GM21423 (cell line): Measurements from ENCODE around the gene CBX1.
"Not testable (repeated sequence)": the region's sequence is repeated elsewhere in the genome, so short reads cannot be mapped to it uniquely, and the experiment has no call there.

Experiments
- ATAC-seq: cut with Tn5 transposase; IDR thresholded peaks from one replicate; pipeline ENCODE4 v1.9.1; 2021; ENCODE audit warnings: mild to moderate bottlenecking, moderate library complexity; ENCODE audit not compliant: unreplicated experiment

CBX1 gene

DNA sequence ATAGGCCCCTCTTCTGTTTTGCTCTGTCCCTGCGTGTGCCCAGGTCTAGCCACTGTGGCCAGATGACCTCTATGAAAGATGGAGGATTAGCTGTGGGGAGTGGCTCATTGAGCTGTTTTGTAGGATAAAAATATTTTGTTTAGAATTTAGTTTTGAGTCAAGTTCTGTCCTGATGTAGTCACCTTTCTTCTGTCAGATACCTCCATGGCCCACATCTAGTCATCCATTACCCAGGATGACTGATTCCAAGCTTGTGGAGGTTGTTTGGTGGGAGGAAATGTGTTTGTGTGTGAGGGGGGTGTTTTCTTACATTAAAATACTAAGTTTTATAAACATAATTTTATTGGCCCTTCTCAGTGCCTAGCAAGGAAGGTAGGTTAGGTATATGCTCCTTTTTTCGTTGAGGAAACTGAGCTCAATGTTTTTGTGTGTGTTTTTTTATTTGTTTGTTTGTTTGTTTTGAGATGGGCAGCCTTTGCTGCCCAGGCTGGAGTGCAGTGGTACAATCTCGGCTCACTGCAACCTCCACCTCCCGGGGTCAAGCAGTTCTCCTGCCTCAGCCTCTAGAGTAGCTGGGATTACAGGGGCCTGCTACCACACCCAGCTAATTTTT lies 22.6 kb upstream of the CBX1 start:
- no peak for ATAC-seq

DNA sequence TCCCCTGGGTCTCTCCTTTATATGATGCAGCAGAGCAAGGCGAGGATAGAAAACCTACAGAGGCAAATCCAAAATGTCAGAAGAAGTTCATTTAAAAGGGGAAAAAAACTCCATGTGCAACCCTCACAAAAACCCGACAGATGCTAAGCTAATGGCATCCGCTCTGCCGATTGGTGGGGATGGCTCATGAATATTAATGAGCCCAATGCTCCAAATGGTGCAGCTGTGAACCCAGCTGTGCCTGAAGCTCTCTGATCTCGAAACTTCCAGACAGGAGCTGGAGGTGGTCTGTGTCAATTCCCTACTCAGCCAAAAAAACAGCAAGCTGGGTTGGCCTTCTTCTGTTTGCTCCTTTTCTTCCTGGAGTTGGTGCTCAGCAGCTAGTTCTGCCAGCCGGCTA lies 21.8 kb upstream of the CBX1 start:
- ATAC-seq, result no peak

DNA sequence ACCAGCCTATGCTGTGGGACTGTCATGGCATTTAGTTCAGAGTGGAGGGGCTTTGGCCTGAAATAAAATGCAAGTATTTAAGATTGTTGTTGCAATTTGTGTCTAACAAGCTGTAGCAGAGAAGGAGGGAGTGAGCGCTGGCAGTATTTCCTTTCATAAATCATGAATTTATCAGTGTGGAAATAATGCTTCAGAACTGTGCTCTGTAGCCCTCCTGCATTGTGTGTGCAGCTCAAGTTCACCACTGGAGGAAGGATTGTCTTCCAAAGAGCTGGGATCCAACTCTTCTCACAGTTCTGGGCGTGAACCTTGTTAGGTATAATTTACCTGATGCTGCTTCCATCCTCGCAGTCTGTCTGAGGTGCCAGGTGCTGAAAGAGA lies 21.4 kb upstream of the CBX1 start:
- ATAC-seq, result no peak

DNA sequence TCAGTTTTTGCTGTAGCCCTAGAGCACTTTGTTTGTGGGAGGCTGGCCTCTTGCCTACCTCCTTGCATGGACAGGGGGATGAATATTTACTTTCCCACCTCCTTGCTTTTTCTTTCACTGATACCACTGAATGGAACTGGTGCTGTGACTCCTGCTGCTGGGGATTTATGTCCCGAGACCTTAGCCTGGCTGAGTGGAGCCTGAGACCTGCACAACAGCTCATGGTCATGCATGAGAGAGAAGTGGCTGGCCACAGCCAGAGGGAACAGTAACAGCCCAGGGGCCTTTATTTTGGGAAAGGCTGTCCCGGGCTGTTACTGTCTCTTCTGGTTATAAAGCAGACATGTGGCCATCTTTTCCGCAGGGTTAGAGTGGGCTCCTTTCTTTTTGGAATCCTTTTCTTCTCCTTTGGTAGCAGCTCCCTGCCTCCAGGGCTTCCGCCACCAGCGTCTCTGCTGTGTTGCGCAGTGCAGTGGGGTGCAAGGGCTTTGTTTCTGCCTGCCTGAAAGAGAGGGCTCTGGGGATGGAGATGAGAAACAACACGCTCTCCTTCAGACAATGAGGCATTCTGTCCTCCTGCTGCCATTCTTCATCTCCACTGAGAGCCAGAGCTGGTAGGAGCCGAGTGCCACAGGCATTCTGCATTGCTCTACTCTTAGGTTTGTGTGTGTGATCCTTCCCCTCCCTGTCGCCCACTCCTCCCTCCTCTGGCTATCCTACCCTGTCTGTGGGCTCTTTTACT lies 20.8 kb upstream of the CBX1 start:
- ATAC-seq, result no peak

DNA sequence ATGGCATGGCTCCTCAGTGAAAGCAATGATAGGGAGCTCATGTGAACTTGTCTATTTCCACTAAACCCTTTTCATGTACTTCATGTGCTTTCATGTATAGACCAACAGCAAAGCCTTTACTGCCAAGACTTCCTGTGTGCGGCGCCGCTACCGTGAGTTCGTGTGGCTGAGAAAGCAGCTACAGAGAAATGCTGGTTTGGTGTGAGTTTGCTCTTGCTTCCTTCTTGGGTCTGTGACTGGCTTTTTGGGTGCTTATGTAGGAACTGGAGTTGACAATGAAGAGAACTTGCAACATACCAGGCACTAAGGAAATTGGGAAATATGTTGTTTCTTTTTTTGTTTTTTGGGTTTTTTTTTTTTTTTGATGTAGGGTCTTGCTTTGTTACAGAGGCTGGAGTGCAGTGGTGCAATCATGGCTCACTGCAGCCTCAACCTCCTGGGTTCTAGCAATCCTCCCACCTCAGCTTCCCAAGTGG lies 12.0 kb upstream of the CBX1 start:
- ATAC-seq, result peak; percentile 36

DNA sequence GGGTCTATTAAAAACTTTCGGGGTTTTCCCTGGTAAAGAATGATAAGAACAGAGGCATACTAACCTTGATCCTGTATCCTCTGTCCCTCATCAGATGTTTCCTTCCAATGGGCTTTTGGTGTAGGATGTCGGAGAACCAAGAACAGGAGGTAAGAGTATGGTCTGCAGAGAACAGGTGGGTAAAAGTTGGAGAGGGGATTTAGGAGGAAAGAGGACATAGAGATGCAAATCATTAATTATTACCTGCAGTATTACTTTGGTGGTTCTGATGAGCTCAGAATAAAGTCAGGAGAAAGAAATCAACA lies 10.6 kb upstream of the CBX1 start:
- ATAC-seq, result no peak

DNA sequence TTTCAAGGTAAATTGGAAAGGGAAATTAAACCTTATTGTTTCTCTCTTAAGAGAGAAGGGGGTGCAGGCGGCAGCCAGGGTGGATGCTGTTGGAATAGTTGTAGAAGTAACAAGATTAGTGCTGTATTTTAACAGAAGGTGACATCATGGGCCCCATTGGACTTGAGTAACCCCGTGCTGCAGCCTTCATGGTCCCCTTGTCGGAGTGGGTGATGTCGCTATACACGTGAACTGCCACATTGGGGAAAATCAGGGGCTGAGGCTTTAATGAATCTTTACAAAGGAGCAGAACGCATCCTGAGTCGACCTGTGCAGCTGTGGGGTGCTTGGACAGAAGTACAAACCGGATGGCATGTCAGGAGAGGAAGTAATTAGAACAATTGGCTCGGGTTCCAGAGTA lies 9.5 kb upstream of the CBX1 start:
- no peak for ATAC-seq

DNA sequence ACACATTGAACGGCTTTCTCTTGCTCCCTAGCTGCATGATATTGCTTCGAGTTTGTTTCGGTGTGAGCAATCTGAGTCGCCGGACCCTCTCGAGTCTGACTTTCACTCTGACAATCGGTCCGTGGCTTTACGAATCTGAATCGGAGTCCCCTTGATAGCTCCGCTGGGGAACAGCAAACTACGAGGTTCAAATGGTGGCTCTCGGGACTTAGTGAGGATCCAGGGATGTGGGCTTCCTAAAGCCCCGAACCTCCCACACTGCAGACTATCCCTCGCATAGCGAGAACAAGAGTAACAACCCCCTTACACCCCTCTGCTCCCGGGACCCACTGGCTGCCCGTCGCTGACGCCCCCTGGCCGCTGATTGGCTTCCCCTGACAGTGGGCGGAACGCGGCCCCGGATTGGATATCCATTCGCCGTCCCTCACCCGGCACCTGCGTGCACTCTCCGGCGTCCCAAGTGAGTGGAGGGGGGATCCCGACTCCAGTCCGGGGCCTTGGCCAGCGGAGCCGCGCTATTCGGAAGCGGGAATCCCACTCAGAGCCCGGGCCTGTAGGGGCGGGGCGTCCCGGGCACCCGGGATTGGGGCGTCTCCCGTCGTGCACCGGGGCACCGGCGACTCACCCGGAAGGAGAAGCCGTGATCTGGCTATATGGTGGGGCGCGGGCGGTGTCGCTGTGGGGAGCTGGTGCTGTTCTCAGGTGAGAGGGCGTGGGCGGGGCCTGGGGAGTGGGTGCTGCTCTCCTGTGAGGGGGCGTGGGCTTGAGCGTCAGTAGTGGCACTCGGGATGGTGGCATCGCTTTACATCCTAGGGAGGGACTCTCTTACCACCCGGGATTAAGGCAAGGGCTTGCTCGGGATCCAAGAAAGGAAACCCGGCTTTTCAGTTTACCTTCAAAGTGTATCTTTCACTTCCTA lies 6.1 kb upstream of the CBX1 start, which contains the start of gene SNX11:
Gene SNX11 (plus strand): TSS at position 630 of the 919 bp plus-strand sequence. CDS start 4,278 bp downstream, outside the sequence.
- peak; percentile 72 for ATAC-seq

DNA sequence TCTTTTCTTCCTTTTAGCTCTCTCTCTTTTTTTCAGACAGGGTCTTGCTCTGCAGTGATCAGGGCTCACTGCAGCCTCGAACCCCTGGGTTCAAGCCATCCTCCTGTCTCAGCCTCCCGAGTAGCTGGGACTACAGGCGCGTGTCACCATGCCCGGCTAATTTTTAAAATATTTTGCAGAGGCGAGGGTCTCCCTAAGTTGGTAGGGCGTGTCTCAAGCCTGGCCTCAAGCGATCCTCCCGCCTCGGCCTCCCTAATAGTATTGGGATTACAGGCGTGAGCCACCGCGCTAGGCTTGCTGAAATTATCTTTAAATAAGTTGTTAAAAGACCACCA lies 5.5 kb upstream of the CBX1 start:
- no peak for ATAC-seq

DNA sequence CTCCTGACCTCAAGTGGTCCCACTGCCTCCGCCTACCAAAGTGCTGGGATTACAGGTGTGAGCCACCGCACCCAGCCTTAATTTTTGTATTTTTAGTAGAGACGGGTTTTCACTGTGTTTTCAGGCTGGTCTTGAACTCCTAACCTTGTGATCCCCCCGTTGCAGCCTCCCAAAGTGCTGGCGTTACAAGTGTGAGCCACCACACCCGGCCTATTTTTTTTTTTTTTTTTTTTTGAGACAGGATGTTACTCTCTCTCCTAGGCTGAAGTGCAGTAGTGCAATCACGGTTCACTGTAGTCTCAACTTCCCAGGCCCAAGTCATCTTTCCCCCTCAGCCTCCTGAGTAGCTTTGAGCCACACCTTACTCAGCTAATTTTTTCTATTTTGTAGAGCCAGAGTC lies 3.2 kb upstream of the CBX1 start:
- ATAC-seq, result no peak

DNA sequence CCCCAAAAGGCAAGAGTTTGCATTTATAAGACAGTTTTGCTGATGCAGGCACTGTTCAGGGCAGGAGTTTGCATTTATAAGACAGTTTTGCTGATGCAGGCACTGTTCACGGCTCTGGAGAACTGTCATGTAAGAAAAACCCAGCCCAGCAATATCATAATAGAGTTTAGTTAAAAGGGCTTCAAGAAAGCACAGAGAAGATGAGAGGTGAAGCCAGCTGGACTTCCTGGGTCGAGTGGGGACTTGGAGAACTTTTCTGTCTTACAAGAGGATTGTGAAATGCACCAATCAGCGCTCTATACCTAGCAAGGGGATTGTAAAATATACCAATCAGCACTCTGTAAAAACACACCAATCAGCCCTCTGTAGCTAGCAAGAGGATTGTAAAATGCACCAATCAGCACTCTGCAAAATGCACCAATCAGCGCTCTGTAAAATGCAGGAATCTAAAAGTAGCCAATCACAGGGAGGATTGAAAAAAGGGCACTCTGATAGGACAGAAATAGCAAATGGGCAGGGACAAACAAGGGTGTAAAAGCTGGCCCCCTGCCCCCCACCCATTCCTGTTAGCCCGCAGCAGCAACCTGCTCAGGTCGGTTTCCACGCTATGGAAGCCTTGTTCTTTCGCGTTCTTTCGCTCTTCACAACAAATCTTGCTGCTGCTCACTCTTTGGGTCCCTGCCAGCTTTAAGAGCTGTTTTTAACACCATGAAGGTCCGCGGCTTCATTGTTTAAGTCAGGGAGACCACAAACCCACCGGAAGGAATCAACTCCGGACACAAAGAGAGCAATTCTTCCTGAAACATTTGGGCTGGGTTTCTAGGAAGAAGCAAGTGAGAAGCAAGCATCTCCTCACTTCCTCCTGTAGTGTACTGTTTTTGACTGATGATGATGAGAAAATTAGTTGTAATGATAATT lies 1.8 kb upstream of the CBX1 start:
- ATAC-seq, result no peak

DNA sequence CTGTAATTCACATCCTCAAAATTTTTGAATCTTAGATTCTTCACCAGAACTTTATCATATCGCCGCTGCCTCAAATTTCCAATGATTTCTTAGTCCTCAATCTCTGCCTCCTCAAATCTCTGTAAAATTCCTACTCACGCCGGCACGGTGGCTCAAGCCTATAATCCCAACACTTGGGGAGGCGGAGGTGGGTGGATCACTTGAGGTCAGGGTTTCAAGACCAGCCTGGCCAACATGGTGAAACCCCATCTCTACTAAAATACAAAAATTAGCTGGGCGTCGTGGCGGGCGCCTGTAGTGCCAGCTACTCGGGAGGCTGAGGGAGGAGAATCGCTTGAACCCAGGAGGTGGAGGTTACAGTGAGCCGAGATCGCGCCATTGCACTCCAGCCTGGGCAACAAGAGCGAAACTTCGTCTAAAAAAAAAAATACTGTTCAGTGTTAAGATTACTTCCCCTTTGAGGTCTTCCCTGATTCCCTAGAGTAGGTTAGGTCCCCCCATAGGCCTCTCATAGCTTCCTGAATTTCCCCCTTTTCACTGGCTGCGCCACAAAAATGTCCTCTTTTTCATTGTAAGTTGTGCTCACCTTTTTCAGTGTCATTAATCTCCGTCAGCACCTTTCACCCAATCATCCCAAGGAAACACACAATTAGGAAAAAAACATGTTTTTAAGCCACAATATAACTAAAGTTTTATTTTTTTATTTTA lies 919 bp upstream of the CBX1 start:
- ATAC-seq, result no peak

DNA sequence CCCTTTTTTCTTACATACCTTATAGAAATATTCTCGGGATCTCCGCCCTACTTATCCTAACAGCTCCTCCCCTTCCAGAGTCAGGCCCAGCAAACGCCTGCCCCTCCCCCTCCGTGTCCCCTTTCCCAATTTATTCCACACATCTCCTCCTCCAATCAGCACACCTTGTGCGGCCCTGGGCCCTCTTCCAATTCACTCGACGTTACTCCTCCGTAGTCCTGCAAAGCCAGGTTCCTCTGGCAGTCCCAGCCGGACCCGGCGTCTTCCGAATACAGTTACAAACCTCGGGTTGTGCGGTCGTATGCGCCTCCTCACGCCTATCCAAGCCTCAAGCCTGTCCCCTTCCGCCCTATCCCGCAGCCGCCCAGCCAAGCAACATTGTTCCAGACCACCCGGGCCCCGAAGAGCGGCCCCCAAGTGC lies 677 bp downstream of the CBX1 start:
- ATAC-seq, result no peak

DNA sequence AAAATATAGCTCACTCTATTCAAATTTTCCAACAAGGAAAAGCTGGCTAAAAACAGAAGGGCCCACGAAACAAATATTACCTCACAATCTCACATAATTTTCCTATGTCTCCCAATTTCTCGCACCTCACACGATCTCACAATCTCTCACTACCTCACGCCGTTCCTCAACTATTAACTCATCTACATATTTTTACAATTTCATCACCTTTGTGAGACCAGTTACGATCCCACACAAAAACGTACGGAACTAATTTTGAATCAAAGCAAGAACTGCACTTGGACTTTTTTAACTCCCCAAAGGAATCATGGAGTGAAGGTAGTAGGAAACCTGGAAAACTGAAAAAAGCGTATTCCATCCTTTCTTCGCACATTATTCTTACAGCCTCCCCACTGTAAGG lies 1.1 kb downstream of the CBX1 start:
- no peak for ATAC-seq

DNA sequence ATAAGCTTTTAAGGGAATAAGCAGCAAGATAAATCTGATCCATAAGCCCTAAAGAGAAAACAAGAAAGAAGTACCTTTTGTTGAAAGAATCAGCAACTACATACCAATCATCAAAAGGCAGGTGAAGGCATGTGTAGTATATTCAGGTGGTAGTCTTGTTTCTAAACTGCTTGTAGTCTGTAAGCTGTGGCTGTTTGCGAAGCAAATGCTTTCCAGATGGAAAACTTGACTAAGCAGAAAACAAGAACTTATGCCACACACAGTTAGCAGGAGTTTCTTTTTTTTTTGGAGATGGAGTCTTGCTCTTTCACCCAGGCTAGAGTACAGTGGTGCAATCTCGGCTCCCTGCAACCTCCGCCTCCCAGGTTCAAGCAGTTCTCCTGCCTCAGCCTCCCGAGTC lies 5.7 kb downstream of the CBX1 start:
- no peak for ATAC-seq

DNA sequence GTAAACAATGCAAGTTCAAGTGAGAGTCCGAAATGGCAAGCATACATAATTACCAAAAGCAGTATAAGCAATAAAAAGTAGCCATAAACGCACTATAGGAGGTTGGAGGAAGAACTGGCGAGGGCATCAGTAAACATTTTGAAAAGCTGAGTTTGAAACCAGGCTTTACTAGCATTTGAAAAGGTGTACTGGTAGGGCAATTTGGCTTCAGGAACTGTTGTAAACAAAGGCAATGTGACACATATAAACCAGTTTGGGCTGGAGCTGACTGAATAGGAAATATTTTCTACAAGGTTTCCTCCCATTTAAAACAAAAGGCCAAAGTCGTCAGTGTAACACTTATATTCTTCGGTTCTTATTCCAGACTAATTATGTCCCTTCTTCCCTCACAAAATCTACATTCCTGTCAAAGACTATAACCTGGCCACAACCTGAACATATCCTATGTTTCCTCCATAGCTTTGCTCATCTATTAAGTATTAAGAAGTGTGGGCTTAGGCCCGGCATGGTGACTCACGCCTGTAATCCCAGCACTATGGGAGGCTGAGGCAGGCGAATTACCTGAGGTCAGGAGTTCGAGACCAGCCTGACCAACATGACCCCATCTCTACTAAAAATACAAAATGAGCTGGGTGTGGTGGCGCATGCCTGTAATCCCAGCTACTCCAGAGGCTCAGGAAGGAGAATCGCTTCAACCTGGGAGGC lies 7.8 kb downstream of the CBX1 start:
- no peak for ATAC-seq

DNA sequence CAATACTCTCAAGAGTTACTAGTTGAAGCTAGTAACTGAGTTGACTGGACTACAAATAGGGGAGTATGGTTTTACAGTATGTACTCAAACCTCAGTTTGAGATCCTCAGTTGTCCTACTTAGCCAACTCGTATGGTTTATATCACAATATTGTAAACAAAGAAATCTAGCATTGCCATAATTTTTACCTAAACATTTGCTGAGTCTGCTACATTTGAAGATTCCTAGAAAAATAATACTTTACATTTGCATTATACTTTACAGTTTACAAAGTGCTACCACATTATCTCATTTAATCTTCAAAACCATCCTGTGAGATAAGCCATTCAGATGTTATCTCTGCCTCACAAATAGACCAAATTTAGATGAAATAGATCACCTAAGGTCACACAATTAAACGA lies 16.3 kb downstream of the CBX1 start:
- no peak for ATAC-seq

DNA sequence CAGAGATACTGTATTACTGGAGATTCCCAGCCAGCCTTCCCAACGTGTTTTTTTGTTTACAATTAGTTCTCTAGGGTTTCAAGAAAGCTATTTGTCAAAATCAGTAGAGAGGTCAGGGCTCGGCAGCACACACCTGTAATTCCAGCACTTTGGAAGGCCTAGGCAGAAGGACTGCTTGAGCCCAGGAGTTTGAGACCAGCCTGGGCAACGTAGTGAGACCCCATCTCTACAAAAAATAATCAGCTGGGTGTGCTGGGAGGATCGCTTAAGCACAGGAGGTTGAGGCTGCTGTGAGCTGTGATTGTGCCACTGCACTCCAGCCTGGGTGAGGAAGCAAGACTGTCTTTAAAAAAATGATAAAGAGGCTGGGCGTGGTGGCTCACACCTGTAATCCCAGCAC lies 19.4 kb downstream of the CBX1 start:
- ATAC-seq, result no peak

DNA sequence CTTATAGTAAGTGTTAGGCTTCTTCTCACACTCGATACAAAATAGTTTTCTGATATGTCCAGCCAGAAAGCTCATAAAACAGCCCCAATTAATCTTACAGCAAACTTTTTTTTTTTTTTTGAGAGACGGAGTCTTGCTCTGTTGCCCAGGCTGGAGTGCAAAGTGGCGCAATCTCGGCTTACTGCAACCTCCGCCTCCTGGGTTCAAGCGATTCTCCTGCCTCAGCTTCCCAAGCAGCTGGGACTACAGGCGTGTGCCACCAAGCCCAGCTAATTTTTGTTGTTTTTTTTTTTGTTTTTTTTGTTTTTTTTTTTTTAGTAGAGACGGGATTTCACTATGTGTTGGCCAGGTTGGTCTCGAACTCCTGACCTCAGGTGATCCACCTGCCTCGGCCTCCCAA lies 24.1 kb downstream of the CBX1 start:
- ATAC-seq, result not testable (repeated sequence)
